Ishikawa (cell line): Measurements from ENCODE around the gene SLC8A1.

Experiments used
- FOXM1 ChIP-seq: IDR thresholded peaks from 2 replicates; pipeline ENCODE4 v1.6.1; 2012; ENCODE audit warnings: low read depth, borderline replicate concordance
- NFIC ChIP-seq: IDR thresholded peaks from 2 replicates; pipeline ENCODE4 v1.6.1; 2012
- RAD21 ChIP-seq: IDR thresholded peaks from 2 replicates; pipeline ENCODE4 v1.6.1; 2012; ENCODE audit warnings: low read depth

- TF ChIP-seq RAD21 (no peak), NFIC (no peak), FOXM1 (no peak)
These were observed 148.1 kb downstream of the SLC8A1 start for GRCh38 chr2:40303746-40304145.
